ENCODE data around the gene URGCP.

Gene URGCP

DNA sequence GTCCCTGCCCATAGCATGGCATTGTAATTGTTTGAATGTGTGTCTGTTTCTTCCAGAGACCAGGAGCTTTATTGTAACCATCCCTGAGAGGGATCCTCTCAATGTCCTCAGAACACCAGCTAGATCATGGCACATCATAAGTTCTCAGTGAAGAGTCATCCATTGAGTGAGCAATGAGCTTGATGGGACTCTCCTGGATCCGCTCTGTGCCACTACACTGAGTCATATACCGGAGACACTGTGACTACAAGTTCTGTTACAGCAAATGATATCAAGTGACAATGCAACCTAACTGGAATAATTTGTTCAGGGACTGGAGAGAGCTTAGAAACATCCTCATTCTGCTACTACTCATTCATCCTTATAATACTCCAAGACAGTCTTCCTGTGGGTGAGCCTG is 62.1 kb downstream of the URGCP start:
- H2BK120ac ChIP-seq (ENCODE audit: insufficient read depth, low read length, poor library complexity), result no peak overlapping the region
- H2BK12ac ChIP-seq (ENCODE audit: low read length), result no peak overlapping the region
- H3K4me3 ChIP-seq (ENCODE audit: low read depth, low read length), result no peak overlapping the region
- no CpG with 5 or more reads among the region's 2 CpGs for WGBS (ENCODE audit: extremely low coverage, insufficient coverage, insufficient read length)
- no peak overlapping the region for H3K9ac ChIP-seq (ENCODE audit: low read length)
- no peak overlapping the region for H3K4ac ChIP-seq (ENCODE audit: low read depth, low read length)
- H2BK5ac ChIP-seq (ENCODE audit: low read depth, low read length, poor library complexity), result no peak overlapping the region
- no peak overlapping the region for H4K91ac ChIP-seq (ENCODE audit: low read depth, low read length)
- no peaks in the 10 kb centered on the region for H3K27me3 ChIP-seq (ENCODE audit: insufficient read depth, low read length)
- no peak overlapping the region for H4K12ac ChIP-seq (ENCODE audit: low read depth, low read length)
- H3K4me2 ChIP-seq (ENCODE audit: low read length), result no peak overlapping the region
- DNase-seq, result no peak
- H3K23ac ChIP-seq (ENCODE audit: low read length), result no peak overlapping the region
- H3K79me1 ChIP-seq (ENCODE audit: low read length), result no peaks in the 10 kb centered on the region
- no peaks in the 10 kb centered on the region for H3K79me2 ChIP-seq (ENCODE audit: control insufficient read depth, insufficient read depth, low read length, poor library complexity)
- H3K9me3 ChIP-seq (ENCODE audit: insufficient read depth, low read depth, low read length), result no peaks in the 10 kb centered on the region
- no peak overlapping the region for H2AK5ac ChIP-seq (ENCODE audit: low read length)
- H3K14ac ChIP-seq (ENCODE audit: low read length), result no peak overlapping the region
- H3K4me1 ChIP-seq (ENCODE audit: control insufficient read depth in 1 of 2, insufficient read depth in 2 of 2, low read length in 2 of 2), result peaks cover 0 to 2% of the 10 kb centered on the region in 2 experiments
- no peak overlapping the region for H3K27ac ChIP-seq (ENCODE audit: low read depth, low read length)
- no peak overlapping the region for H4K8ac ChIP-seq (ENCODE audit: low read depth, low read length)
- H3K36me3 ChIP-seq (ENCODE audit: control insufficient read depth in 1 of 2, insufficient read depth in 2 of 2, low read length in 2 of 2), result no peaks in the 10 kb centered on the region
- no peak overlapping the region for H3K18ac ChIP-seq (ENCODE audit: low read length)
- H2AFZ ChIP-seq (ENCODE audit: insufficient read depth, low read length, poor library complexity), result no peak overlapping the region

DNA sequence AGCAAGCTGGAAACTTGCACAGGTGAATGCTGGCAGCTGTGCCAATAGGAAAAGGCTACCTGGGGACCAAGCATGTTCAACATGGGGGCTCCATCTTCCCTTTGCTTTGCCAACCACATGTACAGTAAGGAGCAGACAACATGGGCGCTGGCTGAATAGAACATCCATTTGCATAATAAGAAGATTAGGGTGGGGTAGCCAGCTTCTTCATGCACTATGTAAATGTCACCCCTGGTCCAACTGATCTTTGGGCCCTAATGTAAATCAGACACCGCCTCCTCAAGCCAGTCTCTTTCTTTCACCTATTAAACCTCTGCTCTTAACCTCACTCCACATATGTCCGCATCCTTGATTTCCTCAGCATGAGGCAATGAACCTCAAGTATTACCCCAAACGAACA is 63.1 kb downstream of the URGCP start:
- Histone ChIP-seq H3K23ac (ENCODE audit: low read length) (no peak overlapping the region), H3K79me2 (ENCODE audit: control insufficient read depth, insufficient read depth, low read length, poor library complexity) (no peaks in the 10 kb centered on the region), H3K9me3 (ENCODE audit: insufficient read depth, low read depth, low read length) (no peaks in the 10 kb centered on the region), H2AFZ (ENCODE audit: insufficient read depth, low read length, poor library complexity) (no peak overlapping the region), H3K18ac (ENCODE audit: low read length) (no peak overlapping the region), H3K4me2 (ENCODE audit: low read length) (no peak overlapping the region), H3K9ac (ENCODE audit: low read length) (no peak overlapping the region), H2BK120ac (ENCODE audit: insufficient read depth, low read length, poor library complexity) (no peak overlapping the region), H3K14ac (ENCODE audit: low read length) (no peak overlapping the region), H3K4ac (ENCODE audit: low read depth, low read length) (no peak overlapping the region), H4K8ac (ENCODE audit: low read depth, low read length) (no peak overlapping the region), H3K27me3 (ENCODE audit: insufficient read depth, low read length) (no peaks in the 10 kb centered on the region), H3K4me3 (ENCODE audit: low read depth, low read length) (no peak overlapping the region), H3K79me1 (ENCODE audit: low read length) (no peaks in the 10 kb centered on the region), H3K36me3 (ENCODE audit: control insufficient read depth in 1 of 2, insufficient read depth in 2 of 2, low read length in 2 of 2) (no peaks in the 10 kb centered on the region), H4K12ac (ENCODE audit: low read depth, low read length) (no peak overlapping the region), H2AK5ac (ENCODE audit: low read length) (no peak overlapping the region), H4K91ac (ENCODE audit: low read depth, low read length) (no peak overlapping the region), H2BK12ac (ENCODE audit: low read length) (no peak overlapping the region), H3K4me1 (ENCODE audit: control insufficient read depth in 1 of 2, insufficient read depth in 2 of 2, low read length in 2 of 2) (peaks cover 2% of the 10 kb centered on the region in 2 experiments), H3K27ac (ENCODE audit: low read depth, low read length) (no peak overlapping the region), H2BK5ac (ENCODE audit: low read depth, low read length, poor library complexity) (no peak overlapping the region)
- no peak for DNase-seq
- no CpG with 5 or more reads among the region's 4 CpGs for WGBS (ENCODE audit: extremely low coverage, insufficient coverage, insufficient read length)

DNA sequence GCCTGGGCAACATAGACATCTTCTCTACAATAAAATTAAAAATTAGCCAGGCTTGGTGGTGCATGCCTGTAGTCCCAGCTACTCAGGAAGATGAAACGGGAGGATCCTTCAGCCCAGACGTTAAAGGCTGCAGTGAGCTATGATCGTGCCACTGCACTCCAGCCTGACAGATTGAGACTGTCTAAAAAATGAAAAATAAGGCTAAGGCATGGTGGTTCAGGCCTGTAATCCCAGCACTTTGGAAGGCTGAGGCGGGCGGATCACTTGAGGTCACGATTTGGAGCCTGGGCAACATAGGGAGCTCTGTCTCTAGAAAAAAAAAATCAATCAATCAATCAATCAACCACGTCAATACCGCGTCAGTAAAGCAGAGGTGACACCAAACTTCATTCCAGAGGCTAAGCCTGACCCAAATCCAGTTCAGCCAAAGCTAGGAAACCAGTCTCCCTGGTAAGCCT is 68.2 kb downstream of the URGCP start:
- H3K4ac ChIP-seq (ENCODE audit: low read depth, low read length), result no peak overlapping the region
- no peak overlapping the region for H3K23ac ChIP-seq (ENCODE audit: low read length)
- no peak overlapping the region for H2AK5ac ChIP-seq (ENCODE audit: low read length)
- H3K79me2 ChIP-seq (ENCODE audit: control insufficient read depth, insufficient read depth, low read length, poor library complexity), result no peaks in the 10 kb centered on the region
- H3K4me1 ChIP-seq (ENCODE audit: control insufficient read depth in 1 of 2, insufficient read depth in 2 of 2, low read length in 2 of 2), result peaks cover 0 to 2% of the 10 kb centered on the region in 2 experiments
- no CpG with 5 or more reads among the region's 9 CpGs for WGBS (ENCODE audit: extremely low coverage, insufficient coverage, insufficient read length)
- H2AFZ ChIP-seq (ENCODE audit: insufficient read depth, low read length, poor library complexity), result peak overlapping the region; percentile 91
- no peak overlapping the region for H4K12ac ChIP-seq (ENCODE audit: low read depth, low read length)
- no peak overlapping the region for H4K8ac ChIP-seq (ENCODE audit: low read depth, low read length)
- H3K18ac ChIP-seq (ENCODE audit: low read length), result no peak overlapping the region
- no peaks in the 10 kb centered on the region for H3K79me1 ChIP-seq (ENCODE audit: low read length)
- no peak overlapping the region for H2BK5ac ChIP-seq (ENCODE audit: low read depth, low read length, poor library complexity)
- no peak overlapping the region for H4K91ac ChIP-seq (ENCODE audit: low read depth, low read length)
- H3K14ac ChIP-seq (ENCODE audit: low read length), result no peak overlapping the region
- no peak overlapping the region for H2BK120ac ChIP-seq (ENCODE audit: insufficient read depth, low read length, poor library complexity)
- H3K27me3 ChIP-seq (ENCODE audit: insufficient read depth, low read length), result no peaks in the 10 kb centered on the region
- H3K4me3 ChIP-seq (ENCODE audit: low read depth, low read length), result no peak overlapping the region
- no peaks in the 10 kb centered on the region for H3K36me3 ChIP-seq (ENCODE audit: control insufficient read depth in 1 of 2, insufficient read depth in 2 of 2, low read length in 2 of 2)
- DNase-seq, result no peak
- no peak overlapping the region for H3K9ac ChIP-seq (ENCODE audit: low read length)
- H3K27ac ChIP-seq (ENCODE audit: low read depth, low read length), result no peak overlapping the region
- peak overlapping the region; percentile 67 for H3K4me2 ChIP-seq (ENCODE audit: low read length)
- H2BK12ac ChIP-seq (ENCODE audit: low read length), result no peak overlapping the region
- H3K9me3 ChIP-seq (ENCODE audit: insufficient read depth, low read depth, low read length), result no peaks in the 10 kb centered on the region

DNA sequence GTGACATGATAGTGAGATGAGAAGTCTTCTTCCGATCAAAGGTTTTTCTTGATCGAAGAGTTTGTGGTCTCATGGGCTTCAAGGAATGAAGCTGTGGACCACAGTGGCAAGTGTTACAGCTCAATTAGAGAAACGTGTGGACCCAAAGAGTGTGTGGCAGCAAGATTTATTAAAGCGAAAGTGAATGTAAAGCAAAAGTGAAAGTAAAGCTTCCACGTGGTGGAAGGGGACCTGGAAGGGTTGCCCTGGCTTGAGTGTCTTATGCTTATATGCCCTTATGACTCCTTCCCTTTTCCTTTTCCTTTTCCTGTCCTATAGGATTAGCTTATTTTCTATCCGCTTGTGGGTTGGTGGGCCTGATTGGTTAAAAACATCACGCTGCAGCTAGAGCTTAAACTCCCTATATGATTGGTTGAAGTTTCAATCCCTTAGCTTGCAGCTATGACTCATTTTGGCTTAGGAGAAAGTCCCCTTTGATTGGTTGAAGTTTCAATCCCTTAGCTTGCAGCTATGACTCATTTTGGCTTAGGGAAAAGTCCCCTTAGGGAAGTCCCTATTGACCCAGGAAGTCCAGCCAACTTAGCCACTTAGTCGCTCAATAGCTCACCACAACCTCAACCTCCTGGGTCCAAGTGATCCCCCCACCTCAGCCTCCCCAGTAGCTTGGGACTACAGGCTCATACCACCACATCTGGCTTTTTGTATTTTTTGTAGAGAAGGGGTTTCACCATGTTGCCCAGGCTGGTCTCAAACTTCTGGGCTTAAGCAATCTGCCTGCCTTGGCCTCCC is 71.7 kb downstream of the URGCP start:
- H3K9me3 ChIP-seq (ENCODE audit: insufficient read depth, low read depth, low read length), result no peaks in the 10 kb centered on the region
- H2BK12ac ChIP-seq (ENCODE audit: low read length), result no peak overlapping the region
- H3K27ac ChIP-seq (ENCODE audit: low read depth, low read length), result no peak overlapping the region
- peak; percentile 13 to 57 for DNase-seq
- H2BK5ac ChIP-seq (ENCODE audit: low read depth, low read length, poor library complexity), result no peak overlapping the region
- no peaks in the 10 kb centered on the region for H3K79me2 ChIP-seq (ENCODE audit: control insufficient read depth, insufficient read depth, low read length, poor library complexity)
- H3K36me3 ChIP-seq (ENCODE audit: control insufficient read depth in 1 of 2, insufficient read depth in 2 of 2, low read length in 2 of 2), result no peaks in the 10 kb centered on the region
- H3K4ac ChIP-seq (ENCODE audit: low read depth, low read length), result no peak overlapping the region
- H3K4me3 ChIP-seq (ENCODE audit: low read depth, low read length), result no peak overlapping the region
- H3K23ac ChIP-seq (ENCODE audit: low read length), result no peak overlapping the region
- H3K14ac ChIP-seq (ENCODE audit: low read length), result no peak overlapping the region
- H3K4me2 ChIP-seq (ENCODE audit: low read length), result no peak overlapping the region
- no peak overlapping the region for H3K18ac ChIP-seq (ENCODE audit: low read length)
- H2BK120ac ChIP-seq (ENCODE audit: insufficient read depth, low read length, poor library complexity), result no peak overlapping the region
- no peak overlapping the region for H4K8ac ChIP-seq (ENCODE audit: low read depth, low read length)
- no peaks in the 10 kb centered on the region for H3K79me1 ChIP-seq (ENCODE audit: low read length)
- H3K4me1 ChIP-seq (ENCODE audit: control insufficient read depth in 1 of 2, insufficient read depth in 2 of 2, low read length in 2 of 2), result peaks cover 0 to 2% of the 10 kb centered on the region in 2 experiments
- H2AK5ac ChIP-seq (ENCODE audit: low read length), result no peak overlapping the region
- no peak overlapping the region for H4K12ac ChIP-seq (ENCODE audit: low read depth, low read length)
- no peak overlapping the region for H3K9ac ChIP-seq (ENCODE audit: low read length)
- no peaks in the 10 kb centered on the region for H3K27me3 ChIP-seq (ENCODE audit: insufficient read depth, low read length)
- WGBS (ENCODE audit: extremely low coverage, insufficient coverage, insufficient read length), result no CpG with 5 or more reads among the region's 8 CpGs
- H4K91ac ChIP-seq (ENCODE audit: low read depth, low read length), result no peak overlapping the region
- no peak overlapping the region for H2AFZ ChIP-seq (ENCODE audit: insufficient read depth, low read length, poor library complexity)
